Osteocyte (in vitro differentiated cells): Measurements from ENCODE around the gene KIF9. TPM values are rescaled to one million over a fixed set of nuclear protein-coding genes. Genes with fewer than 3 reads are reported as not detected.

ENCODE experiments used
- total RNA-seq: library from RNA; stranded (reverse); gene quantifications from 2 replicates; pipeline ENCODE4 v1.2.1, GENCODE V29; 2021

Gene KIF9
- total RNA-seq, 1 donor from 2014 or later: 6.2 TPM

Other genes with a start within 250 kb of the KIF9 start
- 45.0 and 47.1 TPM in 2 replicates for gene SETD2, start 118.7 kb downstream of the KIF9 start, total RNA-seq
- 29.1 and 32.3 TPM in 2 replicates for gene KLHL18, start 145 bp upstream of the KIF9 start, total RNA-seq
- 57.7 and 60.8 TPM in 2 replicates for gene PTPN23, start 98.2 kb upstream of the KIF9 start, total RNA-seq
- gene SCAP, start 193.1 kb upstream of the KIF9 start, total RNA-seq: 76.4 and 86.7 TPM in 2 replicates
- 40.3 and 44.1 TPM in 2 replicates for gene ELP6, start 230.9 kb upstream of the KIF9 start, total RNA-seq